Stomach (tissue), 4 donors: ENCODE results near the gene SUSD2.

ENCODE experiments used
- CTCF ChIP-seq, 7 experiments: fragments of 450-650 bp in 4 of 7; fragments of 200-600 bp in 3 of 7; sonication (generic) in 3 of 7; IDR thresholded peaks; one replicate each; pipeline ENCODE4 v1.5.1; 2016 to 2019; ENCODE audit warnings: antibody characterized with exemption in 7 of 7, control low read depth in 2 of 7, mild to moderate bottlenecking in 1 of 7
- POLR2A ChIP-seq, 4 donors: fragments of 450-650 bp; IDR thresholded peaks; one replicate each; pipeline ENCODE4 v1.6.1; 2016; ENCODE audit warnings: antibody characterized with exemption in 4 of 4, control low read depth in 2 of 4, mild to moderate bottlenecking in 1 of 4, moderate library complexity in 1 of 4

GRCh38 chr22:24161485-24161884 lies 19.8 kb upstream of the SUSD2 start:
- TF ChIP-seq CTCF (IDR thresholded peaks at IDR 0.05): no peak
- TF ChIP-seq POLR2A (IDR thresholded peaks at IDR 0.05): no peak
